HUES48 (cell line): ENCODE measurements around the gene PCDH17.

ENCODE experiments used
- H3K27ac ChIP-seq: one replicate; pipeline ENCODE4 v1.7.0; 2013; ENCODE audit warnings: low read depth, low read length, inconsistent platforms
- H3K27me3 ChIP-seq: 2 replicates; pipeline ENCODE4 v1.6.1; 2013; ENCODE audit warnings: mild to moderate bottlenecking, low read length; ENCODE audit not compliant: control insufficient read depth, insufficient read depth
- H3K36me3 ChIP-seq: 2 replicates; pipeline ENCODE4 v1.6.1; 2013; ENCODE audit warnings: low read length; ENCODE audit not compliant: control insufficient read depth, insufficient read depth
- H3K4me1 ChIP-seq: 2 replicates; pipeline ENCODE4 v1.6.1; 2013; ENCODE audit warnings: mild to moderate bottlenecking, low read length; ENCODE audit not compliant: control insufficient read depth, insufficient read depth
- H3K4me3 ChIP-seq: 2 replicates; pipeline ENCODE4 v1.5.1; 2013; ENCODE audit warnings: mild to moderate bottlenecking, low read depth, low read length
- H3K9ac ChIP-seq: 2 replicates; pipeline ENCODE4 v1.6.1; 2013; ENCODE audit warnings: mild to moderate bottlenecking, low read depth, low read length, moderate library complexity
- H3K9me3 ChIP-seq: 2 replicates; pipeline ENCODE4 v1.6.1; 2013; ENCODE audit warnings: low read length; ENCODE audit not compliant: control insufficient read depth, insufficient read depth

The PCDH17 gene

GRCh38 chr13:57637515-57637914, 6.0 kb downstream of the PCDH17 start:
- H3K9ac ChIP-seq: no peak overlapping the region
- H3K4me1 ChIP-seq: peaks cover 6% of the 10 kb centered on the region; the same call in 1 of the 2 replicates
- H3K27ac ChIP-seq: no peak overlapping the region
- H3K27me3 ChIP-seq: peaks cover 49% of the 10 kb centered on the region
- H3K4me3 ChIP-seq: no peak overlapping the region
- H3K9me3 ChIP-seq: no peaks in the 10 kb centered on the region
- H3K36me3 ChIP-seq: no peaks in the 10 kb centered on the region

DNA sequence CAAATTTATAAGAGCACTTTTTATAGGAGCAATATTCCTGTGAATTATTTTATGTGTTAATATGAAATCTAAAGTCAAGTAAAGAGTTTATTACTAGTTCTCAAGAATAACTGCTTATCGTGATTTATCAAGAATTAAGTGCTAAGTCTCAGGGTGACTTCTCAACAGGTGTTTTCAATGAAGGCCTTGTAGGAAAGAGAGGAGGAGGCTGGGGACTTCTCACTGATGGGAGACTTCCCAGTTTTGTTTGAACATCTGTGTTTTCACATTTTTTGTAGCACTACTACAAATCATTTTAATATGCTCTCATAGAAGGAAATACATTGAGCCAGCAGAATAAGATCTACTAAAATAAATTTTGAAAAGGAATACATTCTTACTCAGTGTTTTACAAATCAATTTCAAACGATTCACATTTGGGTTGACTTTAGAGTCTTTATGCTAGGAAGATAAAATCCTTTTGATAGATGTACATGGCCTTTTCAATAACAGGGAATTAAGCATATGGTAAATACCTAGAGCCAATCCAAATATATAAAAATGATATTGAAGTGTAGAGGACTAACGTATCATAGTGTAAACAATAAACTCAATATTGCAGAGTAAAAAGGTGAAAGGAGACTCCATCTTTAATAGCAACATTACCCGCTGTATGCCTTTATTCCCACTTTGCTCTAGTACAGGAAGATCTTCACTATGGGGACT, 6.8 kb downstream of the PCDH17 start:
- no peak overlapping the region for H3K4me3 ChIP-seq
- no peaks in the 10 kb centered on the region for H3K4me1 ChIP-seq
- no peaks in the 10 kb centered on the region for H3K36me3 ChIP-seq
- no peaks in the 10 kb centered on the region for H3K9me3 ChIP-seq
- H3K9ac ChIP-seq: no peak overlapping the region
- no peak overlapping the region for H3K27ac ChIP-seq
- H3K27me3 ChIP-seq: peaks cover 40% of the 10 kb centered on the region

DNA sequence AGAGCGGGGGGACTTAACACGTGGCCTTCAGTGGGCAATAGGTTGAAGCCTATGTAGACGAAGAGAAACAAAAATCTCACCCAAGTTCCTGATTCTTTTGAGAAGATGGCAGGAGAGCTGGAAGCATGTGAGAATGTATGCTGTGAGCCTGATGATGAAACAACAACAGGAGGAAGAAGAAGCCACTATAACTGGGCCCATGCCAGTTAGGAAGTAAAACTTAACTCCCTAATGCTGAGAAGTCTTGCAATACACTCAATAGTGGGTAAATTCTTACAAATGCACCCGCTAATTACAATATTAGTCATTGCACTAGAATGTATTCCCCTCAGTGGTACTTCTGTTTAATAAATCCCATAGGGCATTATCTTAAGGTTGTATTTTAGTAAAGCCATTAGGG, 9.1 kb downstream of the PCDH17 start:
- Histone ChIP-seq H3K4me1 (no peaks in the 10 kb centered on the region; the same call in 1 of the 2 replicates), H3K27me3 (peaks cover 18% of the 10 kb centered on the region), H3K36me3 (no peaks in the 10 kb centered on the region), H3K9ac (no peak overlapping the region), H3K9me3 (no peaks in the 10 kb centered on the region), H3K4me3 (no peak overlapping the region), H3K27ac (no peak overlapping the region)

DNA sequence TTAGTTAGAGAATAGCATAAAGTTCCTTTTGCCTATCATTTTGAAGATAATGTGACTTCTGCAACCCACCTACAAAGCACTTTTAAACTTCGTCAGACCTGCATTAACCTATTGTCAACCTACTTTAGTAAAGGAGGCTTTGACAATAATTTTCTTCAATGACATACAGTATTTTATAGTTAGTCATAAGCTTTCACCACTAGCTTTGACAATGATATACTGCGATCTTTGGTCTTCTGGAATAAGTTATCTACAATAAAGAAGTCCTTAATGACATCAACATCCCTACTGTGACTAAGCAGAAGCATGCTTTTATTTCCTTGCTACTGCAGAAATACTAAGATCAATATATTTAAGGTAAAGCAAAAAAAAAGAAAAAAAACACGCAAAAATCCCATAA, 9.5 kb downstream of the PCDH17 start:
- H3K27me3 ChIP-seq: peaks cover 13% of the 10 kb centered on the region
- no peak overlapping the region for H3K9ac ChIP-seq
- no peak overlapping the region for H3K27ac ChIP-seq
- no peaks in the 10 kb centered on the region for H3K9me3 ChIP-seq
- no peaks in the 10 kb centered on the region for H3K36me3 ChIP-seq
- H3K4me3 ChIP-seq: no peak overlapping the region
- H3K4me1 ChIP-seq: no peaks in the 10 kb centered on the region; the same call in 1 of the 2 replicates

DNA sequence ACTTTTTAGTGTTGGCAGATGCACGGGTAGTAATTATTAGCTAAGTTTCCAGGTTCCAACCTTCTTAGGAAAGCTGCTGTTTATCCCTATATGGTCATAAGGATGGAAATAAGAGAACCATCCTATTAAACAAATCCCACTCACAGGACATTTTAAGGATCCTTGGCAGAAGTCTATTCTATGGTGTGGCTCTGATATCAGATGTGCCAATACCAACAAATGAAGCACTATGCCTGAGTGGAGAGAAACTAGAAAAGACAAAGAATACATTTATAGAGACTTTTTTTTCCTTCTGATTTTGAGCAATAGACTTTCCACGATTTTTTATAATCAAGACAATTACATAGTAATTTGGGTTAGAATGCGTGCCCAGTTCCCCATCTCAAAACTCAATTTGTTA, 12.6 kb downstream of the PCDH17 start:
- Histone ChIP-seq H3K9me3 (no peaks in the 10 kb centered on the region), H3K36me3 (no peaks in the 10 kb centered on the region), H3K4me1 (no peaks in the 10 kb centered on the region; the same call in 1 of the 2 replicates), H3K27ac (no peak overlapping the region), H3K27me3 (no peaks in the 10 kb centered on the region), H3K9ac (no peak overlapping the region), H3K4me3 (no peak overlapping the region)

- H3K4me1 ChIP-seq: peaks cover 11% of the 10 kb centered on the region
- no peaks in the 10 kb centered on the region for H3K36me3 ChIP-seq
- no peak overlapping the region for H3K4me3 ChIP-seq
- H3K9me3 ChIP-seq: no peaks in the 10 kb centered on the region
- no peak overlapping the region for H3K27ac ChIP-seq
- H3K27me3 ChIP-seq: no peaks in the 10 kb centered on the region
- no peak overlapping the region for H3K9ac ChIP-seq
Measured at GRCh38 chr13:57653229-57653989, 21.9 kb downstream of the PCDH17 start.

GRCh38 chr13:57665481-57665880, 33.9 kb downstream of the PCDH17 start:
- Histone ChIP-seq H3K36me3 (no peaks in the 10 kb centered on the region), H3K9ac (no peak overlapping the region), H3K4me3 (no peak overlapping the region), H3K27me3 (no peaks in the 10 kb centered on the region), H3K4me1 (peaks cover 3% of the 10 kb centered on the region; the same call in 1 of the 2 replicates), H3K9me3 (no peaks in the 10 kb centered on the region), H3K27ac (no peak overlapping the region)

- Histone ChIP-seq H3K27me3 (no peaks in the 10 kb centered on the region), H3K36me3 (no peaks in the 10 kb centered on the region), H3K27ac (no peak overlapping the region), H3K4me1 (peaks cover 7% of the 10 kb centered on the region), H3K9ac (no peak overlapping the region), H3K9me3 (no peaks in the 10 kb centered on the region), H3K4me3 (no peak overlapping the region)
Measured at GRCh38 chr13:57666131-57666953, 34.8 kb downstream of the PCDH17 start.

GRCh38 chr13:57672168-57672567, 40.6 kb downstream of the PCDH17 start:
- Histone ChIP-seq H3K4me3 (no peak overlapping the region), H3K4me1 (peaks cover 33% of the 10 kb centered on the region), H3K27me3 (no peaks in the 10 kb centered on the region), H3K9ac (no peak overlapping the region), H3K9me3 (no peaks in the 10 kb centered on the region), H3K27ac (no peak overlapping the region), H3K36me3 (no peaks in the 10 kb centered on the region)

GRCh38 chr13:57673197-57673596, 41.7 kb downstream of the PCDH17 start:
- Histone ChIP-seq H3K9me3 (no peaks in the 10 kb centered on the region), H3K36me3 (no peaks in the 10 kb centered on the region), H3K4me1 (peaks cover 33% of the 10 kb centered on the region), H3K27me3 (no peaks in the 10 kb centered on the region), H3K4me3 (no peak overlapping the region), H3K9ac (no peak overlapping the region), H3K27ac (peak overlapping the region; percentile 17)
